Stimulated activated naive B cell treated with anti-CD40 and anti-IgM and Interleukin-4, amounts not matched to agents 10 μg/mL and 1 μg/mL and 100 μg/mL, for 72 hours (primary cell): Measurements from ENCODE around the gene CALR3.
A peak's percentile ranks its signal among the peaks of the same experiment; 100 is the strongest.

Experiments
- ATAC-seq, 2 donors: fragments of 150-1000 bp; cut with Tn5 transposase; replicated peaks; 2 replicates each; pipeline ENCODE4 v1.10.0; 2021; ENCODE audit warnings: moderate library complexity in 1 of 2
- DNase-seq: peaks from one replicate; pipeline ENCODE4 v3.0.0; 2021
- H3K27ac Mint-ChIP-seq: one replicate; pipeline ENCODE4 v1.8.0; 2022; ENCODE audit warnings: mild to moderate bottlenecking, mixed read lengths
- H3K27me3 Mint-ChIP-seq, 2 donors: one replicate each; pipeline ENCODE4 v1.8.0; 2022; ENCODE audit warnings: mixed read lengths in 2 of 2
- H3K36me3 Mint-ChIP-seq, 2 donors: one replicate each; pipeline ENCODE4 v1.8.0; 2022; ENCODE audit warnings: mixed read lengths in 2 of 2, mild to moderate bottlenecking in 1 of 2
- H3K4me1 Mint-ChIP-seq, 2 donors: one replicate each; pipeline ENCODE4 v1.8.0; 2022; ENCODE audit warnings: mixed read lengths in 2 of 2, mild to moderate bottlenecking in 1 of 2
- H3K4me3 Mint-ChIP-seq, 2 donors: one replicate each; pipeline ENCODE4 v1.8.0; 2022; ENCODE audit warnings: mild to moderate bottlenecking in 2 of 2, mixed read lengths in 2 of 2, moderate library complexity in 1 of 2
- H3K9me3 Mint-ChIP-seq, 2 donors: one replicate each; pipeline ENCODE4 v1.8.0; 2022; ENCODE audit warnings: mixed read lengths in 2 of 2, mild to moderate bottlenecking in 1 of 2

CALR3 gene

DNA sequence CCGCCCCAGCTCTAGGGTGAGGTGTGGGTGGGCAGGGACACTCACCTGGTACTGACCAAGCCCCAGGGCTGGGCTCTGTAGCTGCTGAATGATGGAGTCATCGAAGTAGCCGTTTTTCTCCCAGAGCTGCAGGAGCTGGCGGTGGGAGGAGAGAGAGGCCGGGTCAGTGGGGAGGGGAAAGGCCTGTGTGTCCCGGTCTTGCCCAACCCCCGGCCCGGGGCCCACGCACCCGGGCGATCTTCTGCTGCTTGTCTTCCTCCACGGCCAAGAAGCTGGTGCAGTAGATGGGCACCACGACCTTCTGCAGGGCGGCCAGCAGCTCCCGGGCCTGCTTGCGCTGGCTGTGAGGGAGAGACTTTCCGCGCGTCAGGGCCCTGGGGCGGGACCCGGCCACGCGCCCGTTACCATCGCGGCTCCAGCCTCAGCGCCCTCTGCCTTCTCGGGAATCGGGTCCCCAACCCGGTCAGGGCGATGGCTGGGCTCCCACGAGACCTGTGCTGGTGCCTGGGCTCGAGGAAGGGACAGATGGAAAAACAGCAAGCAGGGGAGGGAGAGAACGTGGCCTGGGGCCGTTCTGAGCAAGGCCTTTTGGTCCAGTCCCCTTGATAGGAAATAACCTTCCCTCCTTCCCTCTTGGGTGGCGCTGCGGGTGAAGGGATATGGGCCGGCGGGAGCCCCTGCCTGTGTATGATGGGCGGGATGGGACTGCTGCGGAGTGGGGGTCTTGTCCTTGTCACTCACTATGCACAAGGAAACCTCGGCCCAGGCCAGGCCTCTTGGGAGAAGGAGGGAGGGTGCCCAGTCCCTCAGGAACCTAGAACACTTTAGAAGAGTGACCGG, 34.8 kb upstream of the CALR3 start:
- Mint-ChIP-seq H3K4me3 (no peak overlapping the region), H3K9me3 (no peaks in the 10 kb centered on the region), H3K27me3 (no peaks in the 10 kb centered on the region), H3K27ac (peak overlapping the region; percentile 25), H3K36me3 (peaks cover 49 to 51% of the 10 kb centered on the region in 2 donors), H3K4me1 (peaks cover 3 to 8% of the 10 kb centered on the region in 2 donors)
- DNase-seq (no peak), ATAC-seq (no peak)

DNA sequence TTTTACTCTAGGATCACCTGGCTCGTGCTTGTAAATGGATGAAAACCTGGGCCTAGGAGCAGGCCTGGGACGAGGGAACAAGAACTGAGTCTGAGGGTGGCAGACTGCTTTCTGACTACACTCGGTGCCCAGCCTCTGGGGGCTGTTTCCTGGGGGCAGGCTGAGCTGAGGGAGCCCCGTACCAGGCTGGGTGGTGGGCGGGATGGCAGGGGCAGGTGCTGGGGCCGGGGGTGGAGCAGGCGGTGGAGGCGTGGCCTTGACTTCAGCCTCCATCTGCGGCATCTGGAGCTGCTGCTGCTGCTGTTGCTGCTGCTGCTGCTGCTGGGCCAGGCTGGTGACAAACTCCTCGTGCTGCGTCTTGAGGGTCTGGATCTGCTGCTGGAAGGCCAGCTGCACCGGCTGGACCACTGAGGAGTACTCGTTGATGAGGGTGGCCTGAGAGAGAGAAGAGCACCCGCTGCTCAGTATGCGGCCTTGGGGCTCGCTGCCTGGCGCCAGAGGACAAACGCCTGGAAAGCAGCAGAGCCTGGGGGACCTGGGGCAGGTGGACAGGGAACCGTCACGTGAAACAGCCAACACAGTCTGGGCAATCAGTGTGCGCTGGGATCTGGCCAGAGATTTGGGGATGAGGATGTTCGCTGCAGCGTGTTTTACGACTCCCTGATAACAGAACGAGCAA, 33.6 kb upstream of the CALR3 start:
- H3K4me3 Mint-ChIP-seq, result no peak overlapping the region
- ATAC-seq, result no peak
- H3K27ac Mint-ChIP-seq, result no peak overlapping the region
- no peak for DNase-seq
- peaks cover 52 to 53% of the 10 kb centered on the region in 2 donors for H3K36me3 Mint-ChIP-seq
- H3K9me3 Mint-ChIP-seq, result no peaks in the 10 kb centered on the region
- no peaks in the 10 kb centered on the region for H3K27me3 Mint-ChIP-seq
- H3K4me1 Mint-ChIP-seq, result peaks cover 3 to 8% of the 10 kb centered on the region in 2 donors

DNA sequence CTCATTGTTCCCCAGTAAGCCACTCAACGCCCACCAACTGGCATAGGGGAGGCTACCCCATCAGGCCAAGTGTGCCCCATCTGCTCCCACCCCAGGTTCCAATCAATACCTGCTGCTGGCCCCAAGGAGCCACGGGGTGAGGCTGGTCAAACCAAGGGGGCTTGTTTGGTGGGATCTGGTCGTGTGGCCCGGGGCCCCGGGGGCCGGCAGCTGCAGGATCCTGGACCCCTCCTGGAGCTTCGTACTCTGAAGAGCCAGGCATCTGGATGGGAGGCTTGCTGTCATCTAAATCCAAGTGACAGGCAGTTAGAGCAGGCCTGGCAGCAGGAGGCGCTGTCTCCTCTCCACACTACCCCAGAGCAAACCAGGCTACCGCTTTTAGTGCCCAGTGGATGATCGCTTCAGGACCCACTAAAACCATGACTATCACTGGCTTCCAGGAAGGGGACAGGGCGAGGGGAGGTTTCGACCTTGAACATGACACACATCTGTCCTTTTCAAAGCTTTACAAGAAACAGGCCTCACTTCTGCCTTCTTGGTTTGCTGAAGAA, 32.1 kb upstream of the CALR3 start:
- H3K27me3 Mint-ChIP-seq, result no peaks in the 10 kb centered on the region
- ATAC-seq (peak; percentile 63 to 72), DNase-seq (no peak)
- no peak overlapping the region for H3K4me3 Mint-ChIP-seq
- peaks cover 55 to 58% of the 10 kb centered on the region in 2 donors for H3K36me3 Mint-ChIP-seq
- H3K9me3 Mint-ChIP-seq, result no peaks in the 10 kb centered on the region
- no peak overlapping the region for H3K27ac Mint-ChIP-seq
- H3K4me1 Mint-ChIP-seq, result peaks cover 0 to 4% of the 10 kb centered on the region in 2 donors

DNA sequence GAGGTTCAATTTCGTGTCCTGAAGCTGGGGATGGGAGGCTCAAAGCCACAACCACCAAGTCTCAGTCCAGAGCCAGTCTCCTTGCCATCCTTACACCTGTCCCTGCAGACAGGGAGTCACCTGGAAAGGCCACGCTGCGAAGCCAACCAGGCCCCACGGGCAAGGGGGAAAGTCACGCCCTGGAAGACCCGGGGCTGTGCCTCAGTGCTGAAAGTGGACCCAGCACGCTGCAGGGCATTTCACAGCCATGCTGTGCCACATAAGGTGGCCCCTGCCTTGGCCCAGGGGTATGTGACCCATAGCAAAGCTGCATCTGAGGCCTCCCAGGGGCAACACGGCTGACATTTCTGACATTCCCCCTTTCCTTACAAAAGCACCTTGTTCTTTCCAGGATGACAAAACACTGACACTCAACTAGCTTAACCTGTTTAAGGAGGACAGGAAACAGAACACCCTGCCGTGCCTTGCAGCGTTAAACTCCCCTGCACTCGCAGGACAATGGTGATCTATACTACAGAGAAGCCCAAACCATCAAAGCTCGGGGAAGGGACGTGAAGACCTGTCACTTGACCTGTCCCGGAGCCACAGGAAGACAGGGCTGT, 31.5 kb upstream of the CALR3 start:
- no peak overlapping the region for H3K27ac Mint-ChIP-seq
- peaks cover 59% of the 10 kb centered on the region in 2 donors for H3K36me3 Mint-ChIP-seq
- no peaks in the 10 kb centered on the region for H3K9me3 Mint-ChIP-seq
- no peak for ATAC-seq
- H3K4me1 Mint-ChIP-seq, result peaks cover 0 to 4% of the 10 kb centered on the region in 2 donors
- H3K4me3 Mint-ChIP-seq, result no peak overlapping the region
- no peaks in the 10 kb centered on the region for H3K27me3 Mint-ChIP-seq
- no peak for DNase-seq

DNA sequence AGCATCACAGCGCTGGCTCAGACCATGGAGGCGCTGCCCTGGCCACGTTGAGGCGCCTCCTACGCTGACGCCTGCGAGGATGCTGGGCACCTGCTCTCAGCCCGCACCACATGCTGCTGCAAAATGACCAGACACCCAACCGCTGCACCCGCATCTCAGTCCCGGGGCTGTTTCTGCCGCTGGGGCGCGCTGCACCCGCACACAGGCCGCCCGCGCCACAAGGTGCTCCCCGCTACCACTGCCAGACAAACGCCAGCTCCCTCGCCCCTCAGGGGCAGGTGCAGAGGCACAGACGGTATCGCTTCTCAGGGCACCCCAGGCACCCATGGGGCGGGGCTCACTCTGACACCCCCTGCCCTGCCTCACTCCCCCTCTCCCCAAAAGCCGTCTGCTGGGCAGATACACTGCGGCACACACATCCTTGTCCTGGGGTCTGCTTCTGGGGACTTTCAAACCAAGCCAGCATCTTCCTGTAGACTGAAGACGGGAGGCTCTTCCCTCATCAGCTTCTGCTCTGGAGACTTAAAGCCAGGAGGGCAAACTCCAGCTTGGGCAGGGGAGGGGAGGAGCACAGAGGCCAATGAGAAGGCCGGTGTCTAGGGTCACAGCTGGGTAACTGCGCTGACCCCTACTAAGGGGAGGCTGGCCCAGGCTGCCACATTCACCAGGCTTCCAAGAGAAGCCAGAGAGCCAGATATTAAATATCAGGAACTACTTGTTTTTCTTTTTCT, 29.9 kb upstream of the CALR3 start:
- Mint-ChIP-seq H3K4me1 (no peaks in the 10 kb centered on the region), H3K9me3 (no peaks in the 10 kb centered on the region), H3K36me3 (peaks cover 54% of the 10 kb centered on the region in 2 donors), H3K27me3 (no peaks in the 10 kb centered on the region), H3K4me3 (no peak overlapping the region), H3K27ac (peak overlapping the region; percentile 42)
- ATAC-seq, result no peak
- no peak for DNase-seq

DNA sequence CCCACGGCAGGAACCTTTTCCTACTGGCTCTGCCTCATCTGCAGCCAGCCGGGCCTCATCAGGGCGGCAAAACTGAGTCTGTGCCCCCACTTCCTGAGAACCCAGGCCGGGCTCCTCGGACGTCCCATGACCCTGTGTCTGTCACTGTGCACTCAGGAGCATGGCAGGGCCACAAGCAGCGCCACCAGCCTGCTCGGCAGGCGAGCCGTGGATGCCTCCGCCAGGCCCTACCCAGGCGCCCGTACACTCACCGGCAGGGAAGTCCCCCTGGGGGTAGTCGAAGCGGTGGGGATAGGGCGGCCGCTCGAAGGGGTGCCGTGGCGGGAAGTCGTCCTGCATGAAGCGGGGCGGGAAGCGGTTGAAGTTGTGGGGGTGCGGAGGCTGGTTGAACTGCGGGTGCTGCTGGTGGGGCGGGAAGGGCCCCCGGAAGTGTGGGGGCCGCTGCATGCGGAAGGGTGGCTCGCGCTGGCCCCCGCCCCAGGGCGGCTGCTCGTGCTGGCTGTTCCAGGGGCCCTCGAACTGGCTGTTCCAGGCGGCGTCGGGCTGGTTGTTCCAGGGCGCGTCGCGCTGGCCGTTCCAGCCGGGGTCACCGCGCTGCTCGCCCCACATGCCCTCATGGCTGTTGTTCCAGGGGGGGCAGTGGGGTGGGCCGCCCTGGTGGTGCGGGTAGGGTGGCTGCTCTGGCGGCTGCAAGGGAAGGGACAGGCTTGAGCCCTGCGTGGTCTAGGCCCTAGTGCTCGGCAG, 29.2 kb upstream of the CALR3 start:
- ATAC-seq, result no peak
- Mint-ChIP-seq H3K9me3 (no peaks in the 10 kb centered on the region), H3K36me3 (peaks cover 56 to 61% of the 10 kb centered on the region in 2 donors), H3K27me3 (no peaks in the 10 kb centered on the region), H3K27ac (no peak overlapping the region), H3K4me3 (no peak overlapping the region), H3K4me1 (no peaks in the 10 kb centered on the region)
- no peak for DNase-seq

DNA sequence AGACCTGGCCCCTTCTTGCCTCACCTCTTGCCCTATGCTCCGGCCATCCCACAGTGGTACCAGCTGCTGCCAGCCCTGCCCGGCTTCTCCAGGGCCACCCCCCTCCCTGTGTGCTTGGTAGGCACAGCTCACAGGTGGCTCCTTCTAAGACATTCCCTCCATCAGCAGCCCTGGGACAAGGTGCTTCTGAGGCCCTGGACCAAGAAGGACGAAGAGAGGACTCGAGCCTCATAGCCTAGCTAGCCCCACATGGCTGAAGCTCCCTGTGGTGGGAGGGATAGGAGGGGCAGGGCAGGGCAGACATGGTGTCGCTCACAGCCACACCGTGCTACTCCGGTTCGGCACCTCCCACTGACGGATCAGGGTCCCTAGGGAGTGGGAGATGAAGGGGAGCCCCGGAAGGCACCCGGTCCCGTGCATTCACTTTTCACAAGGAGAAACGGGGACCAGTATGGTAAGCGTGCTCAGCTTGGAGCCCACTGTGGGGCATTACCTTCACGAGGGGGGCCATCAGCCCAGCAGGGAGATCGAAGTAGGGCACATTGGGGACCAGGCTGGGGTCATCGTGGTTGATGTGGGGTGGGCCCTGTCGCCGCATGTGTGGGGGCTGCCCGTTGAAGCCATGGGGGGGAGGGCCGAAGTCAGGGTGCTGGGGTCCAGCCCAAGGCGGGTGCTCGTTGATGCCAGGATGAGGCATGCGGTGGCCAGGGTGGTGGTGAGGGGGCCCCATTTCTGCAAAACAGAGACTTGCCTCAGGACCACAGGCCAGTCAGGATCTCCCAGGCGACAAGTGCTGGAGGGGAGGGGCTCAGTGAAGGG, 26.8 kb upstream of the CALR3 start:
- no peaks in the 10 kb centered on the region for H3K9me3 Mint-ChIP-seq
- H3K27ac Mint-ChIP-seq, result peak overlapping the region; percentile 22
- no peak for ATAC-seq
- no peaks in the 10 kb centered on the region for H3K27me3 Mint-ChIP-seq
- H3K4me1 Mint-ChIP-seq, result no peaks in the 10 kb centered on the region
- DNase-seq, result no peak
- H3K4me3 Mint-ChIP-seq, result no peak overlapping the region
- peaks cover 62 to 64% of the 10 kb centered on the region in 2 donors for H3K36me3 Mint-ChIP-seq

DNA sequence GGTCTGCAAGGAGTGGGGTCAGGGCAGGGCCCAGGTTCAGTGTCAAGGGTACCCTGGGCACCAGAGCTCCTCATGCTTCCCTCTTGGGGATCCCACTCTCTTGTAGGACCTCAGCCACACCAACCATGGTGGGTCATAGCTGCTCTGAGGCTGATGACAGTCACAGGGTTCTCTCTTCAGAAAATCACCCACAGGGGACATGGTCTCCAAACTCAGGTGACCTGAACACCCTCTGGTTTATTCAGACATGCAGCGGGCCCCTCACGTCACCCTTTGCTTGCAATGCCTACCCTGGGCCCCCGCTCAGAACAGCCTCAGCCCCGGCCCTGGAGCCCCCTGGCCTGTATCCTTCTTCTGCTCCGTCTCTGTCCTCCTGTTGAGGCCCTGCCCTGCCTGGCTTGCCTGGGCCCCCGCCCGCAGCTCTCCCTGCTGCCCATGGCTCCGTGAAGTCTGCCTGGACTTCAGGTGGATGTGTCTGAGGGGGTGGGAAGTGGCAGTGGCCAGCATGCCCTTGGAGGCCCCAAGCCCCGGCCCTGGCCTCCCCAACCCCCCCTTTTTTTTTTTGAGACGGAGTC, 25.8 kb upstream of the CALR3 start:
- Mint-ChIP-seq H3K27ac (peak overlapping the region; percentile 69), H3K9me3 (no peaks in the 10 kb centered on the region), H3K4me3 (no peak overlapping the region), H3K4me1 (peaks cover 0 to 3% of the 10 kb centered on the region in 2 donors), H3K27me3 (no peaks in the 10 kb centered on the region), H3K36me3 (peaks cover 62 to 70% of the 10 kb centered on the region in 2 donors)
- DNase-seq, result no peak
- ATAC-seq, result no peak

DNA sequence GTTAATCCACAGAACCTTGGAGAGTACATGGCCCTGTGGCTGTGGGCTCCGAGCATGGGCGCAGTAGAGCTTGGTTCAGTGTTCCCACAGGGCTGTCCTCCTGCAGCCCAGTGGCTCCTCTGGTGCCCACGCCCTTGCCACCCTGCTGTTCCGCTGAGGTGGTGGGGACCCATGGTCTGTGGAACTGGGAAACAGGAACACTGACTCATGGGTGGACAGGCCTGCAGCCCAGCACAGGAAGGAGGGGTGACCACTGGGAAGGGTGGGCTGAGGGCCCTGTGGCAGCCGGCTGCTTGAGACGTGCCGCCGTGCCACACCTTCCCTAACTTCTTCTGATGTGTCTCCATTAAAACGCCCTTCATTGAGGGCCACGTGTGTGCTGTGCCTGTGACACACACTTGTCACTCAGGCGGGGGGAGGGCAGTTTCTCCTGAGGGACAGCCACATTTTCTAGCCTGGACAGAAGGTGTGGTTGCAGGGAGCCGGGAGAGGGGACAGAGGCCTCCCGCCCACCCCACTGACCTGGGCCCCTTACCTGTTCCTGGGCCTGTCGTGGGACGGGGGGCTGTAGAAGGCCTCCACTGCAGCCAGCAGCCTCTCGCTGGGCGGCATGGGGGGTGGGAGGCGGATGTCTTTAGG, 25.1 kb upstream of the CALR3 start:
- peaks cover 57 to 77% of the 10 kb centered on the region in 2 donors for H3K36me3 Mint-ChIP-seq
- H3K4me3 Mint-ChIP-seq, result no peak overlapping the region
- DNase-seq, result no peak
- peak overlapping the region; percentile 69 for H3K27ac Mint-ChIP-seq
- peaks cover 0 to 5% of the 10 kb centered on the region in 2 donors for H3K4me1 Mint-ChIP-seq
- H3K9me3 Mint-ChIP-seq, result no peaks in the 10 kb centered on the region
- ATAC-seq, result no peak
- no peaks in the 10 kb centered on the region for H3K27me3 Mint-ChIP-seq

DNA sequence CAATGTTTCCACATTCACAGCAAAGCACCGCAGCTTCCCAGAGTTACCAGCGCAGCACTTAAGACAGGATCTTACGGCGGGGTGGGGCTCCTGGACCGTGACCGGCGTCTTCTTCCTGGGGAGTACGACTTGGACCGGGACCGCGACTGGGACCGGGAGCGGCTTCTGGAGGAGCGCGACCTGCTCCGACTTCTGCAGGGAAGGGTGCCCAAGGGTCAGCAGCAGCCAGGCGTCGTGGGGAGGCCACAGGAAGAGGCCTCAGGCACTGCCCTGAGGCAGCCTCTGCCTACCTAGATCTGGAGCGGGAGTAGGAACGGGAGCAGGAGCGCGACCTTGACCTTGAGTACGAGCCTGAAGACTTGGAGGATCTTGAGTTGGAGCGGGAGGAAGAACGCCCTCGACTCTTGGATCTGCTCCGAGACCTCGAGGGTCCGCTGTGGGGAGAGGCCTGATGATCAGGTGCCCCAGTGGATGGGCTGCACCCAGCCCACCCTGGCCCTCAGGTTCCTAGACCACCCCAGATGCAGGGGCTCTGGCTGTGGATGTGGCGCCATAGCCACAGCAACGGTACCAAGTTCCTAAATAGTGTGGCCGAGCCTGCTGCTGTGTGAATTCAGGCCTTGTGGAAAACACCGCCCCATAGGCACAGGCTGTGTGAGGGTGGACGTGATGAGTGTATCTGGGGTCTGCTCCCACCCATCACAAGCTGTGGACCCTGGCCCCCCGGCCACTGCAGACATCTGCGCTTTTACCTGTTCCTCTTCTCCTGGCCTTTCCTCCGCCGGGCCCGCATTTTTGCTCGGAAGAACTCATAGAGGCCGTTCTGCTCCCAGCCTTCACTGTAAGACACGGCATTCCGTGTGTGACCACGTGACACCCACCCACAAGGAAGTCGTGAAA, 24.4 kb upstream of the CALR3 start:
- Mint-ChIP-seq H3K9me3 (no peaks in the 10 kb centered on the region), H3K27ac (peak overlapping the region; percentile 38), H3K36me3 (peaks cover 52 to 72% of the 10 kb centered on the region in 2 donors), H3K27me3 (no peaks in the 10 kb centered on the region), H3K4me1 (peaks cover 0 to 5% of the 10 kb centered on the region in 2 donors), H3K4me3 (peak overlapping the region in 1 of 2 donors; percentile 10)
- no peak for DNase-seq
- no peak for ATAC-seq

DNA sequence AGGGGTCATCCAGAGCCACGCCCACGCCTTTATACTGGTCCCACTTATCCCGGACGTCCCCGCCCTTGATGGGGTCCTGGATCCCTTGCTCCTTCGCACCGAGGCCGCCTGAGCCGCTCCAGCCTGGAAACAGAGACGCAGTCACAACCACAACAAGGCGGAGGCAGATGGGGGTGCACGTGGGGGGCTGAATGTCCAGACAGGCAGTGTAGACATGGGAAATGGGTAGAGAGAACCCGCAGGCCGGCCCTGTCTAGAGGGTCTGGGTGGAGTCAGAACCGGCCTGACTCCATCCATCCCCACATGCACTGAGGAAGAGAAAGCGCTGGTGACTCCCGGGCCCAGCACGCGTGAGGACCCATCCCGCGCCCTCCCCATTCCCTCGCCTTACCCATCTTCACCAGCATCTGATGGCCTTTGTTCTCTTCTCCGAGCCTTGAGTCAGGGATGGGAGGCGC, 23.3 kb upstream of the CALR3 start:
- Mint-ChIP-seq H3K4me1 (peaks cover 0 to 5% of the 10 kb centered on the region in 2 donors), H3K36me3 (peaks cover 49 to 69% of the 10 kb centered on the region in 2 donors), H3K4me3 (no peak overlapping the region), H3K27ac (no peak overlapping the region), H3K9me3 (no peaks in the 10 kb centered on the region), H3K27me3 (no peaks in the 10 kb centered on the region)
- ATAC-seq (no peak), DNase-seq (no peak)
